ENCODE data around the gene RRAS2.
"Not testable (repeated sequence)": the region's sequence is repeated elsewhere in the genome, so short reads cannot be mapped to it uniquely, and the experiment has no call there.

RRAS2 gene

GRCh38 chr11:14278869-14279268 lies 80.1 kb downstream of the RRAS2 start:
- H3K9me3 ChIP-seq (ENCODE audit: control insufficient read depth, insufficient read depth, low read depth, low read length); H3K4me3 ChIP-seq (ENCODE audit: low read depth, low read length); H3K27ac ChIP-seq (ENCODE audit: extremely low read depth, low read depth, low read length); POLR2A ChIA-PET; H3K4me1 ChIP-seq (ENCODE audit: control insufficient read depth, insufficient read depth, low read length): not testable (repeated sequence)
- CTCF ChIA-PET, result interaction anchor here (0.6 kb wide), 1 partner anchor 1047 kb away, joined by 3 read pairs; no protein-coding TSS in a partner anchor
- peaks cover 0 to 20% of the 10 kb centered on the region in 2 experiments; a peak in 2 of 3 replicates for H3K36me3 ChIP-seq (ENCODE audit: control insufficient read depth in 2 of 2, insufficient read depth in 1 of 2, low read length in 2 of 2)

DNA sequence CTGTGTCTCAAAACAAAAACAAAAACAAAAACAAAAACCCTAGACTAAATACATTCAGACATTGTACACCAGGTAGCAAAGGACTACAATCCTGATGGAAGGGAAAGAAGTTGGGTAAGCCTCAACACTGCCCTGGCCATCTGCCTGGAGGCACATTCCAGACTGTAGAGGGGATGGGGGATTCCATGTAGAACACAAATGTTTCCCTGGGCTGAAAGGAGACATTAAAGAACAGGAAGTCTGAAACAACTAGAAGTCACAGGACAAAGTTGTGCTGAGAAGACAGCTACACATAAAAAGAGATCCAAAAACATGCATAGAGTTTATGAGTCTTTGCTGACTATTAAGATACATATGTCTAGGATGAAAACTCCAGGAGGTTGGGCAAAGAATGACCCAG lies 83.9 kb downstream of the RRAS2 start:
- TF ChIP-seq MZF1 (tag by site-specific recombination; IDR thresholded peaks at IDR 0.05; ENCODE audit: borderline replicate concordance), result no peak
- no peak for TF ChIP-seq ZNF701 (tag by site-specific recombination; IDR thresholded peaks at IDR 0.05)
- TF ChIP-seq PRDM10 (tag by site-specific recombination; IDR thresholded peaks at IDR 0.05), result no peak
- no peak for TF ChIP-seq ZXDB (tag by site-specific recombination; IDR thresholded peaks at IDR 0.05)
- TF ChIP-seq, protein P1, sequence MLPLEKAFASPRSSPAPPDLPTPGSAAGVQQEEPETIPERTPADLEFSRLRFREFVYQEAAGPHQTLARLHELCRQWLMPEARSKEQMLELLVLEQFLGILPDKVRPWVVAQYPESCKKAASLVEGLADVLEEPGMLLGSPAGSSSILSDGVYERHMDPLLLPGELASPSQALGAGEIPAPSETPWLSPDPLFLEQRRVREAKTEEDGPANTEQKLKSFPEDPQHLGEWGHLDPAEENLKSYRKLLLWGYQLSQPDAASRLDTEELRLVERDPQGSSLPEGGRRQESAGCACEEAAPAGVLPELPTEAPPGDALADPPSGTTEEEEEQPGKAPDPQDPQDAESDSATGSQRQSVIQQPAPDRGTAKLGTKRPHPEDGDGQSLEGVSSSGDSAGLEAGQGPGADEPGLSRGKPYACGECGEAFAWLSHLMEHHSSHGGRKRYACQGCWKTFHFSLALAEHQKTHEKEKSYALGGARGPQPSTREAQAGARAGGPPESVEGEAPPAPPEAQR (tag by site-specific recombination; IDR thresholded peaks at IDR 0.05), result no peak
- no peak for TF ChIP-seq ZNF664 (tag by site-specific recombination; IDR thresholded peaks at IDR 0.05)
- no peak for TF ChIP-seq KLF16 (tag by site-specific recombination; IDR thresholded peaks at IDR 0.05)
- TF ChIP-seq ZNF146 (tag by site-specific recombination; IDR thresholded peaks at IDR 0.05), result no peak
- no peak for TF ChIP-seq ZNF391 (tag by site-specific recombination; IDR thresholded peaks at IDR 0.05; ENCODE audit: borderline replicate concordance, low read depth)
- no peak for TF ChIP-seq ZNF558 (tag by site-specific recombination; IDR thresholded peaks at IDR 0.05)
- H3K4me3 ChIP-seq (ENCODE audit: low read depth, low read length), result no peak overlapping the region
- CTCF ChIA-PET, result interaction anchor here (0.7 kb wide), 1 partner anchor 181 kb away, joined by 4 read pairs; no protein-coding TSS in a partner anchor
- no peaks in the 10 kb centered on the region for H3K9me3 ChIP-seq (ENCODE audit: control insufficient read depth, insufficient read depth, low read depth, low read length)
- H3K27ac ChIP-seq (ENCODE audit: extremely low read depth, low read depth, low read length), result no peak overlapping the region
- H3K4me1 ChIP-seq (ENCODE audit: control insufficient read depth, insufficient read depth, low read length), result no peaks in the 10 kb centered on the region
- peaks cover 0 to 11% of the 10 kb centered on the region in 2 experiments; a peak in 2 of 3 replicates for H3K36me3 ChIP-seq (ENCODE audit: control insufficient read depth in 2 of 2, insufficient read depth in 1 of 2, low read length in 2 of 2)
- POLR2A ChIA-PET, result no interaction called here

- ChIA-PET CTCF (no interaction called here), POLR2A (no interaction called here)
- Histone ChIP-seq H3K9me3 (ENCODE audit: control insufficient read depth, insufficient read depth, low read depth, low read length) (no peaks in the 10 kb centered on the region), H3K27ac (ENCODE audit: extremely low read depth, low read depth, low read length) (no peak overlapping the region), H3K4me1 (ENCODE audit: control insufficient read depth, insufficient read depth, low read length) (no peaks in the 10 kb centered on the region), H3K36me3 (ENCODE audit: control insufficient read depth in 2 of 2, insufficient read depth in 1 of 2, low read length in 2 of 2) (peaks cover 0 to 7% of the 10 kb centered on the region in 2 experiments; a peak in 2 of 3 replicates), H3K4me3 (ENCODE audit: low read depth, low read length) (no peak overlapping the region)
- no peak for TF ChIP-seq ZNF10 (tag by site-specific recombination; IDR thresholded peaks at IDR 0.05)
- no peak for TF ChIP-seq MZF1 (tag by site-specific recombination; IDR thresholded peaks at IDR 0.05; ENCODE audit: borderline replicate concordance)
- no peak for TF ChIP-seq ZNF843 (tag by site-specific recombination; IDR thresholded peaks at IDR 0.05)
- no peak for TF ChIP-seq BCL11B (tag by site-specific recombination; IDR thresholded peaks at IDR 0.05; ENCODE audit: low read depth)
- TF ChIP-seq ZNF621 (tag by site-specific recombination; IDR thresholded peaks at IDR 0.05), result no peak
- no peak for TF ChIP-seq ZNF830 (tag by site-specific recombination; IDR thresholded peaks at IDR 0.05; ENCODE audit: low read depth)
- TF ChIP-seq BCL6B (tag by site-specific recombination; IDR thresholded peaks at IDR 0.05), result no peak
- TF ChIP-seq ZNF433 (tag by site-specific recombination; IDR thresholded peaks at IDR 0.05; ENCODE audit: low read depth), result no peak
Measured at GRCh38 chr11:14273895-14274294, 85.1 kb downstream of the RRAS2 start.
